Kidney tubule cell (primary cell): ENCODE measurements around the gene MAP2K7.
A peak's percentile ranks its signal among the peaks of the same experiment; 100 is the strongest.
"Not testable (repeated sequence)": the region's sequence is repeated elsewhere in the genome, so short reads cannot be mapped to it uniquely, and the experiment has no call there.

Experiments
- DNase-seq: peaks from one replicate; pipeline ENCODE4 v3.0.0-alpha.2; 2018; ENCODE audit warnings: low spot score

MAP2K7 gene

DNA sequence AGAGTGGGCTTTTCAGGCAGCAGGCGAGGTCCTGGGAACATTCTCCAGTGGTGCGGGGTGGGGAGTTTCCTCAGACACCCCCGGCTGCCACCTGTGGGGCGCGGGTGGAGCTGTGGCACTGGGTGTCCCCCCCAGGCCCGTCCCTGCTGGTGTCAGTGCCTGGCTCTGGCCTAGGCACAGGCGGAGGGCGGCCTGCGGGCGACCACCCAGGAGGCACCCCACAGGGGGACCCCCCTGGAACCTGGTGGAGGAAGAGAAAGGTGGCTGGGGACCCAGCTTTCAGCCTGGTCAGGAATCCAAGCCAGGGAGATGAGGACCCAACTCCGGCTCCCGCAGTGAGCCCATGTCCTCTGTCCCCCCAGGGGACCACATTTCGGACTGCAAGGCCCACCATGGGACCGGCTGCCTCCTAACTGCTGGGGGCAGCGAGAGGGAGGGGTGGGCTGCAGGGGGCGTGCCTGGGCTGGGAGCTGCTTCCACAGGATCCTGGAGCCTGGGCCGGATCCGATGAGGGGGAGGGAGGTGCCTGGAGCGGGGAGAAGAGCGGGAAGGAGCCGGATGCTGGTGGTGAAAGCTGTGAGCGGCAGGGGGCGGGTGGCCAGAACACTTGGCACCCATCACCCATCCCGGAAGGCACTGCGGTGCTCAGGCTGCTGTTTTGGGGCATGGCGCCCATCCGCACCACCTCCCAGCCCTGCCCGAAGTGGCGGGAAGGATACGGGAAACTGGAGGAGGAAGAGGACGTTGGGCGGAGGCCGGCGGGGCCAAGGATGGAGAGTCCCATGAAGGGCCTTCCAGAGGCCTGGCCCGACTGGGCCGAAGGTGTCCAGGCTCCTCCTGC, 27.8 kb downstream of the MAP2K7 start:
- DNase-seq = no peak

GRCh38 chr19:7932276-7932929, 28.7 kb downstream of the MAP2K7 start:
- no peak for DNase-seq

DNA sequence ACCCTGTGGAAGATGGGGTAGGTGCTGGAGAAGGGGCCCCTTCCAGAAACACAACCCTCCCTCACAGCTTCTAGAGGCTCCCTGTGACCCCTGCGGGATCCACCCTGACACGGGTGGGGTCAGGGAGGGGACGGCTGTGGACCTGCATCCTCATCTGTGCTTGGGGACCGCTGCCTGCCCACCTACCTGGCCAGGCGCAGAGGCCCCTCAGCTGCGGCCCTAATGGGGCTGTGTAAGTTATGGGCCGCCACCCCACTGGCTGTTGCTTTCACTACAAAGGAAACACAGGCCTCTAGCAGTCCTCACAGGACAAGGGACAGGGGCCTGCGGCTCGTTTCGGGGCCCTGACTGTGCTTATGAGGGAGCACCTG, 29.2 kb downstream of the MAP2K7 start:
- DNase-seq = no peak

- DNase-seq = no peak
These were observed 29.7 kb downstream of the MAP2K7 start for GRCh38 chr19:7933411-7933810.

DNA sequence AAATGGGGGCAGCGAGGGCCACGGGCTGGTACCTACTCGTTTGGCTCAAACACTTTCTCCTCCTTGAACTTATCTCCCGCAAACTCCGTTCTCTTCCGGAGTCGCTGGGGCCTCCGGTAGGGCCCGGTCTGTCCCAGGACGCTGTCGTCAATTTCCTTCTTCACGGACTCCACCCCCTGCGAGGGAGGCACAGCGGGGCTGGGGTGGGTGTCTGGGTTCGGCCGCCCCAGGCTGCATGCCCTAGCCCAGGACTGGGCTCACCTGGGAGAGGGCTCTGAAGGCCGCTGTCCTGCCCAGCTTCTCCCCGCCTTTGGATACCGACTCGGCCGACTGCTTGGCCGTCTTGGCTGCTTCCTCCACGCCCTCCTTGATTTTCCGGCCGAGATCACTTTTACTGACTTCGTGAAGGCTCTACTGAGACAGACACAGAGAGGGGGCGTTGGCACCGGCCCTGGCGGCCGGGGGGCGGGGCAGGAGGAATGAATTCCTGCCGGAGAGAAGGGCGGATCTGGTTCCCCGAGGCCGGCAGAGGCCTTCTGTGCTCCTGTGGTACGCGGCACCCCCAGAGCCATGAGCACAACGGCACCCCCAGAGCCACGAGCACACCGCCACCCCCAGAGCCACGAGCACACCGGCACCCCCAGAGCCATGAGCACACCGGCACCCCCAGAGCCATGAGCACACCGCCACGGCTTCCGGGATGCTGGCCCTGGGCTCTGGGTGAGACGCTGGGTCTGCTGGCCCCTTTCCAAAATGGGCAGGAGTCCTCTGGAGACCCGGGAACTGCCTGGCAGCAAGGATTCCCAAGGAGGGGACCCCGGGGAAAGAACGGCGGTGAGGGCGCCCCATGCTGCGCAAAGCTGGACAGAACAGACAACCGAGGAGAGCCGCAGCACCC, 30.4 kb downstream of the MAP2K7 start:
- DNase-seq = no peak

- no peak for DNase-seq
These were observed 31.1 kb downstream of the MAP2K7 start for GRCh38 chr19:7934766-7935165.

- DNase-seq = no peak
These were observed 37.2 kb downstream of the MAP2K7 start for GRCh38 chr19:7940841-7941240.

GRCh38 chr19:7941895-7942596, 38.4 kb downstream of the MAP2K7 start:
- DNase-seq = no peak

DNA sequence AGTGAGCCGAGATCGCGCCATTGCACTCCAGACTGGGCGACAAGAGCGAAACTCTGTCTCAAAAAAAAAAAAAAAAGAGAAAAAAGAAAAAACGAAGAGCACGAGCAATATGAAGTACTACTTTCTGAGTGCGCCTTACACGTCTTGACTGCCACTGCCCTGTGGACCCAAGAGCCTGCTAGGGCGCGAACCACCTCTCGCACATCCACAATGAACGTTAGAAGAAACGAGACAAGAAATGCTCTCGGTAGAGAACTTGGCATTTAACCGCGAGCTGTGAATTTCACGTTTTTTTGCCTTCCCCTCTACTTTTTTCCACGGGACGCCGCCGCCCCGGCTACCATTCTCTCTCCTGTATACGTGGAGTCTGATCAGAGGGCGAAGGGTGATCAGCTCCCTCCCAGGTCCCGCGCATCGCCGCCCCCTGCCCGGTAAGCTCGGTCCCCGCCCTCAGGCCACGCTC, 39.3 kb downstream of the MAP2K7 start:
- peak; percentile 17 for DNase-seq

DNA sequence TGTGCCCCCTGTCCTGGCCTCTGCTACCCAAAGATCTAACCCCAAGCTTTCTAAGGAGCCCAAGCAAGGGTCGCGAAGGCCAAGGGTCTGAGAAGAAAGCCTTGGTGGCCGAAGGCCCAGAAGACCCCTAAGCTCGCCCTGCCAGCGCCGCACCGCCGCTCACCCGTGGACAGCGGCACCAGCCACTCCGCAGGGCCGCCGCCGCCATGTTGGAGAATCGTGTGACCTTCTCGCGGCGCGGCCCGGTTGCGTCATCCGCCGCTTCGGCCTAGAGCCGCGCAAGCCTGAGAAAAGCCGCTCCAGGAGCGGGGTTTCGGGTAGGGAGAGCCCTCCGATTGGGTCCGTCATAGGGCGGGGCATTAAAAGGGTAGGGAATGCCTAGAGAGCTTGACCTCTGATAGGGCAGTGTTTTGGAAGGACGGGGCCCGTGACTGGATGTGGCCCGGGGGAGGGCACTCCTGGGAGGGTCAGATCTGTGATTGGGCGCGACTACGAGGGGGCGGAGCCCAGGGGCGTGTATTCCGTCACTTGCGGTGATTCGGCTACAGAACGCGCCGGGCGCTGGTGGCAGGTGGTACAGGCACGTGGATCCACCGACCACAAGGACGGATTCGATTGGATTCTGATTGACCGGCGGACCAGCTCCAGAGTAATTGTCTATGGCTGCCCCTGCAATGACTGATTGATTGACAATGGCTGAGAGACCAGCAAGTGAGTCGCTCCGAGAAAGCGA, 39.9 kb downstream of the MAP2K7 start, which contains the start of gene TIMM44:
TIMM44 (minus strand) TSS at position 223 of the 733 bp plus-strand sequence; CDS start at position 208, 15 bp downstream.
- DNase-seq = peak; percentile 100

- peak; percentile 86 for DNase-seq
These were observed 40.6 kb downstream of the MAP2K7 start for GRCh38 chr19:7944177-7944761.

DNA sequence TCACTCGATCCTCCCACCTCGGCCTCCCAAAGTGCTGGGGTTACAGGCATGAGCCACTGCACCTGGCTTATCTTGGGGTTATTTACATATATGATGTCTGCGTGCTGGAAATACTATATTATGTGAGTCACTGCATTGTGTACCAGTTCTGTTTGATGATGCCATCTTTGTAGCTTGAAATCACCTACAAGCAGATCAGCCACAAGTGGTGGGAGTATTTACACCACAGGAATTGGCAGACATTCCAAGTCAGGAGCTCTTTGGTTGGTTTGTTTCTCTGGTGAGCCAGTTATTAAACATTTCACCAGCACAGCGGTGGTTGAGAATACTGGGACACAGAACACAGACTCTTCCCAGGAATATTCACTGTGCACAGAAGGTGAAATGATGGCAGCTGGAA, 44.3 kb downstream of the MAP2K7 start:
- DNase-seq = peak; percentile 22

GRCh38 chr19:7953060-7953459, 49.4 kb downstream of the MAP2K7 start:
- DNase-seq = peak; percentile 60

GRCh38 chr19:7953576-7953975, 49.9 kb downstream of the MAP2K7 start:
- DNase-seq = no peak

DNA sequence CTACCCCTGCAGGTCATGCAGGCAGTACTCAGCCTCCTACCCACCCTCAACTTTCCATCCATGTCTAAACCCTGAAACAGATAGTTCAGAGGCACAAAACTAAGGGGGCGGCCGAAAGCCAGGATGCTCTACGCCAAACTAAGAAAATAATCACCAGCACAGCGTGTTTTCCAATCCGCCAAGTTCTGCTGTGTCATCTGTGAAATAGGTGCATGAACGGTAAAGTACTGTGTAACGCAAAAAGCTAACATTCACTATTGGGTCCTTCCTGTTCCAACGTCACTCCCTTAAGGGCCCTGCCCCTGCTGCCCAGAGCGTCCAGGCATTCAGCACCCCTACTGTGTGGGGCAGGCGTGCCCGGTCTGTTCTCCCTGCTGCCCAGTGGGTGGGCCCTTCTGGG, 52.0 kb downstream of the MAP2K7 start:
- no peak for DNase-seq

GRCh38 chr19:7959211-7959610, 55.5 kb downstream of the MAP2K7 start:
- DNase-seq = no peak

- DNase-seq = not testable (repeated sequence)
These were observed 57.4 kb downstream of the MAP2K7 start for GRCh38 chr19:7961082-7961481.

DNA sequence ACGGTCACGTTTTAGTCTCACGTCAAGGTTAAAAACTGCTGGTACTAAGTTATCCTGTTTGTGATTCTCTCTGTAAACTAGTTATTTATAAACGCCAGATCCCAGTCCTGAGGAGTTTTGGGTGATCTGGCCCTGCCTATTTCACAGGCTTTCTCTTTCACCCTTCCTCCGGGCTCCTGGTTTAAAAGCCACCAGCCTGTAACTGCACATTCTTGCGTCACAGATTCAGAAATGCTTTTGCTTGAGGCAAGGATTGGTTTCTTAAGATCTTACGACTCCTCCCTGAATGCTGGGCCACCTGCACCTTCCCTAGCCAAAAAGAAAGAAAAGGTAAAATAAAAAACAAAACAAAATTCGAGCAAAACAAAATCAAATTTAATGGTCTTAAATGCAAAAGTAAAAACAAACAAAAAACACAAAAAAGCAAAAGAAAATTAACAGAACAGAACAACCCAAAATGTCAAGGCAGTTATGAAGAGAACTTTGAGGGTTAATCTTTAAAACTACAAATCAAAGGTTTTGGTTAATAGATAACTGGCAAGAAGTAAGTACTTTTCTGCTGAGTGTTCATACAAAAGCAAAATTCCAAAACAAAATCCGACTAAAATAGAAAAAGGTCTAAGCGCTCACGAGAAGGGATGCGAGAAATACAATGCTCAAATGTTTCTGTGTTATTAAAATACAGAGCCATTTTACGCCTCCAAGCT, 58.4 kb downstream of the MAP2K7 start:
- DNase-seq = peak; percentile 53

DNA sequence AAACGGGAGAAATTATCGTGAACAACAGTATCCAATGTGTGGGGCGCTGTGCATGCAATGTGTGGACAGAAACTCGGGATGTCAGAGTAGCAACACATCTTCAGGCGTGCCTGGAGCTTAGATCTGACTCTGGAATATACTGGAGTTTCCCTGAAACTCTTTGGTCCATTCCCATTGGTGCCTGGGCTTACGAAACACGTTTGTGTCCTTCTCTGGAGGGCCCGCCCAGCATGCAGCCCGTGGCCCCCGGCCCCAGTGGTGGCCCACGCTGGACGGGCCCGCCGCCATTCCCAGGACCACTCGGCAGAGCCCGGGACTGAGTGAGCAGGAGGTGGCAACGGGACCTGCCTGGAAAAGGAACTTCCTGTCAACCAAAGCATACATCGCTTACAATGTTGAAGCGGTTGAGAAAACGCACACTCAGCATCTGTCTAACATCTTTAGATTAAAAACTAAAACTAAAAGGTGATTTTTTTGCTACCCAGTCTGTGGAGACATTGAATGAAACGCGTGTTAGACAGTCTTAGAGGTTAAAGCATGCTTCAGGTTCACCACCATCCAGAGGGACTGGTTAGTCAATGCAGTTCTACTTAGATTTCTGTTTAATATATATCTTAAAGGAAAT, 59.1 kb downstream of the MAP2K7 start:
- no peak for DNase-seq
